H1 (cell line): ENCODE data around the gene STEEP1. TPM values are rescaled to one million over a fixed set of nuclear protein-coding genes. Genes with fewer than 3 reads are reported as not detected.

Source experiments
- CTCF ChIA-PET: fragments of 300-600 bp; sonication (Branson Sonifier 250); formaldehyde crosslinking; loops from one replicate; lab custom pipeline; 2021; ENCODE audit not compliant: partially characterized antibody; lab: Charles Lee
- POLR2A ChIA-PET: fragments of 300-600 bp; sonication (Branson Sonifier 250); formaldehyde crosslinking; loops from one replicate; lab custom pipeline; 2021; ENCODE audit warnings: inconsistent platforms; ENCODE audit not compliant: partially characterized antibody; lab: Charles Lee
- DNase-seq, 2 experiments: peaks; one replicate each; pipeline versions ENCODE4 v3.0.0 to v3.0.0-alpha.2; 2010 to 2022; ENCODE audit warnings: low spot score in 2 of 2, low read depth in 1 of 2, mixed read lengths in 1 of 2
- FAIRE-seq: peaks from 2 replicates; lab custom pipeline; 2011; peaks lifted over from hg19 to GRCh38; lab: Jason Lieb, UNC
- H2AFZ ChIP-seq: 2 replicates; pipeline ENCODE4 v1.8.1; 2012; ENCODE audit warnings: low read length, inconsistent platforms
- H2AK5ac ChIP-seq: 2 replicates; pipeline ENCODE4 v1.6.1; 2013; ENCODE audit warnings: low read depth, low read length
- H2BK120ac ChIP-seq: replicated peaks from 2 replicates; pipeline ENCODE3; 2013; ENCODE audit warnings: low read depth, low read length, inconsistent platforms
- H2BK12ac ChIP-seq: 2 replicates; pipeline ENCODE4 v1.6.1; 2013; ENCODE audit warnings: low read depth, low read length
- H2BK15ac ChIP-seq: 2 replicates; pipeline ENCODE4 v1.6.1; 2013; ENCODE audit warnings: low read length
- H2BK20ac ChIP-seq: 2 replicates; pipeline ENCODE4 v1.6.1; 2013; ENCODE audit warnings: low read length
- H2BK5ac ChIP-seq: 2 replicates; pipeline ENCODE4 v1.6.1; 2013; ENCODE audit warnings: low read depth, low read length
- H3K14ac ChIP-seq: 2 replicates; pipeline ENCODE4 v1.6.1; 2013; ENCODE audit warnings: inconsistent platforms; ENCODE audit not compliant: insufficient read length
- H3K18ac ChIP-seq: 2 replicates; pipeline ENCODE4 v1.6.1; 2013; ENCODE audit warnings: low read length; ENCODE audit errors: extremely low read depth
- H3K23ac ChIP-seq: 2 replicates; pipeline ENCODE4 v1.6.1; 2013; ENCODE audit warnings: inconsistent platforms; ENCODE audit not compliant: insufficient read length
- H3K23me2 ChIP-seq: 2 replicates; pipeline ENCODE4 v1.6.1; 2013; ENCODE audit warnings: low read depth, low read length
- H3K27ac ChIP-seq: 2 replicates; pipeline ENCODE4 v1.6.1; 2011; ENCODE audit warnings: low read depth, low read length, inconsistent platforms
- H3K27me3 ChIP-seq, 4 experiments: replicated peaks in 1 of 4; 1 replicate in 1 of 4; 2 replicates in 3 of 4; pipeline versions ENCODE4 v1.6.1 to v1.8.1; 2011 to 2013; ENCODE audit warnings: low read length in 3 of 4, mild to moderate bottlenecking in 3 of 4, inconsistent platforms in 2 of 4, mixed read lengths in 2 of 4, moderate library complexity in 1 of 4; ENCODE audit not compliant: control insufficient read depth in 3 of 4, insufficient read depth in 3 of 4; ENCODE audit errors: extremely low read depth in 1 of 4
- H3K36me3 ChIP-seq, 4 experiments: 2 replicates each; pipeline versions ENCODE4 v1.6.1 to v1.8.1; 2011 to 2013; ENCODE audit warnings: mild to moderate bottlenecking in 4 of 4, low read length in 3 of 4, moderate library complexity in 2 of 4, control low read depth in 1 of 4, inconsistent platforms in 1 of 4; ENCODE audit not compliant: insufficient read depth in 4 of 4, control insufficient read depth in 2 of 4
- H3K4ac ChIP-seq: replicated peaks from 2 replicates; pipeline ENCODE3; 2013; ENCODE audit warnings: low read length, low read depth, mixed read lengths, inconsistent platforms; ENCODE audit not compliant: insufficient read length
- H3K4me1 ChIP-seq, 4 experiments: replicated peaks in 1 of 4; 1 replicate in 1 of 4; 2 replicates in 3 of 4; pipeline versions ENCODE4 v1.6.1 to v1.8.1; 2011 to 2013; ENCODE audit warnings: low read length in 3 of 4, inconsistent platforms in 2 of 4, mixed read lengths in 1 of 4; ENCODE audit not compliant: insufficient read depth in 4 of 4, control insufficient read depth in 3 of 4
- H3K4me2 ChIP-seq, 2 experiments: 2 replicates each; pipeline versions ENCODE4 v1.6.1 to v1.8.1; 2011 to 2013; ENCODE audit warnings: low read depth in 2 of 2, low read length in 2 of 2, control low read depth in 1 of 2, inconsistent platforms in 1 of 2, mild to moderate bottlenecking in 1 of 2; ENCODE audit not compliant: insufficient read depth in 1 of 2
- H3K4me3 ChIP-seq, 4 experiments: fragments of 200-600, 300-600 bp in 1 of 4; sonication (generic), shearing (Covaris generic), sonication (Bioruptor Twin) in 1 of 4; 2 replicates each; pipeline versions ENCODE4 v1.5.1 to v1.8.1; 2011 to 2016; ENCODE audit warnings: low read length in 4 of 4, low read depth in 3 of 4, control low read depth in 2 of 4, inconsistent platforms in 2 of 4, mild to moderate bottlenecking in 2 of 4, mixed read lengths in 1 of 4, moderate library complexity in 1 of 4; ENCODE audit not compliant: insufficient read depth in 2 of 4; ENCODE audit errors: extremely low read depth in 1 of 4
- H3K56ac ChIP-seq: replicated peaks from 2 replicates; pipeline ENCODE3; 2013; ENCODE audit warnings: low read depth, mild to moderate bottlenecking, mixed read lengths, low read length, inconsistent platforms; ENCODE audit not compliant: insufficient read length
- H3K79me1 ChIP-seq: 2 replicates; pipeline ENCODE4 v1.6.1; 2013; ENCODE audit warnings: low read depth, low read length, control low read depth
- H3K79me2 ChIP-seq, 2 experiments: 2 replicates each; pipeline versions ENCODE4 v1.6.1 to v1.8.1; 2012 to 2013; ENCODE audit warnings: low read length in 2 of 2, mild to moderate bottlenecking in 2 of 2, inconsistent platforms in 1 of 2; ENCODE audit not compliant: insufficient read depth in 2 of 2, control insufficient read depth in 1 of 2
- H3K9ac ChIP-seq, 4 experiments: replicated peaks in 1 of 4; 1 replicate in 1 of 4; 2 replicates in 3 of 4; pipeline versions ENCODE4 v1.6.1 to v1.8.1; 2011 to 2013; ENCODE audit warnings: low read depth in 3 of 4, low read length in 3 of 4, control low read depth in 2 of 4, mild to moderate bottlenecking in 2 of 4, moderate library complexity in 2 of 4, inconsistent platforms in 1 of 4; ENCODE audit errors: extremely low read depth in 1 of 4
- H3K9me3 ChIP-seq, 2 experiments: 2 replicates each; pipeline versions ENCODE4 v1.6.1 to v1.8.1; 2012 to 2013; ENCODE audit warnings: mild to moderate bottlenecking in 2 of 2, moderate library complexity in 2 of 2, control low read depth in 1 of 2, inconsistent platforms in 1 of 2, low read depth in 1 of 2, low read length in 1 of 2, mixed read lengths in 1 of 2; ENCODE audit not compliant: insufficient read depth in 2 of 2
- H4K20me1 ChIP-seq, 2 experiments: replicated peaks in 1 of 2; 2 replicates each; pipeline versions ENCODE3 to v1.8.1; 2011 to 2013; ENCODE audit warnings: inconsistent platforms in 2 of 2, low read length in 2 of 2, mild to moderate bottlenecking in 1 of 2; ENCODE audit not compliant: insufficient read depth in 2 of 2, control insufficient read depth in 1 of 2
- H4K5ac ChIP-seq: 2 replicates; pipeline ENCODE4 v1.6.1; 2013; ENCODE audit warnings: low read length, low read depth, mixed read lengths, inconsistent platforms; ENCODE audit not compliant: insufficient read length
- H4K8ac ChIP-seq: 2 replicates; pipeline ENCODE4 v1.8.0; 2013; ENCODE audit warnings: mild to moderate bottlenecking, moderate library complexity, low read length, inconsistent platforms; ENCODE audit not compliant: insufficient read depth; ENCODE audit errors: extremely low read depth
- H4K91ac ChIP-seq: replicated peaks from 2 replicates; pipeline ENCODE3; 2013; ENCODE audit warnings: low read length, mixed read lengths, inconsistent platforms; ENCODE audit not compliant: insufficient read length
- ATF2 ChIP-seq: IDR thresholded peaks from 2 replicates; pipeline ENCODE4 v1.6.1; 2012; ENCODE audit warnings: low read length, inconsistent platforms
- CBX8 ChIP-seq: fragments of 300-800, 300-1000 bp; sonication (generic); IDR thresholded peaks from 2 replicates; pipeline ENCODE4 v1.7.1; 2016; ENCODE audit warnings: low read depth, low read length, borderline replicate concordance
- CEBPB ChIP-seq: IDR thresholded peaks from 2 replicates; pipeline ENCODE4 v1.6.1; 2012; ENCODE audit warnings: low read depth, low read length
- CHD2 ChIP-seq: IDR thresholded peaks from 2 replicates; pipeline ENCODE4 v1.6.1; 2012; ENCODE audit warnings: low read length, improper control_type of control experiment
- HDAC2 ChIP-seq, 2 experiments: fragments of 300-600 bp in 1 of 2; sonication (generic) in 1 of 2; IDR thresholded peaks; 2 replicates each; pipeline ENCODE4 v1.6.1; 2011 to 2012; ENCODE audit warnings: low read depth in 2 of 2, low read length in 2 of 2, mild to moderate bottlenecking in 2 of 2, moderate library complexity in 2 of 2, borderline replicate concordance in 1 of 2, inconsistent platforms in 1 of 2
- KDM4A ChIP-seq: IDR thresholded peaks from one replicate; pipeline ENCODE4 v1.7.1; 2012; ENCODE audit warnings: low read depth, mild to moderate bottlenecking, moderate library complexity, low read length, inconsistent platforms; ENCODE audit not compliant: severe bottlenecking
- MAX ChIP-seq: IDR thresholded peaks from 2 replicates; pipeline ENCODE4 v1.6.1; 2012; ENCODE audit warnings: inconsistent platforms
- SP1 ChIP-seq: IDR thresholded peaks from 2 replicates; pipeline ENCODE4 v1.6.1; 2011; ENCODE audit warnings: low read depth, low read length
- SUZ12 ChIP-seq: fragments of 200-600 bp; sonication (generic); IDR thresholded peaks from 2 replicates; pipeline ENCODE4 v1.6.1; 2012; ENCODE audit warnings: mild to moderate bottlenecking, inconsistent platforms, low read length, moderate library complexity, mixed read lengths
- TEAD4 ChIP-seq: IDR thresholded peaks from 2 replicates; pipeline ENCODE4 v1.6.1; 2012; ENCODE audit warnings: low read depth, low read length, inconsistent platforms, mixed read lengths
- YY1 ChIP-seq: IDR thresholded peaks from 2 replicates; pipeline ENCODE4 v1.6.1; 2011; ENCODE audit warnings: low read depth, mild to moderate bottlenecking, low read length
- WGBS, 2 experiments: shearing (Covaris generic) in 1 of 2; methylation state at CpG; one replicate each; pipeline versions ENCODE4 v1.1.6 to v1.1.7; 2013 to 2015; ENCODE audit warnings: low lambda C conversion rate in 2 of 2, mixed read lengths in 2 of 2, inconsistent platforms in 1 of 2, low coverage in 1 of 2, missing lambda C conversion rate in 1 of 2; ENCODE audit not compliant: insufficient replicate concordance in 2 of 2, insufficient coverage in 1 of 2, insufficient read length in 1 of 2; ENCODE audit errors: extremely low coverage in 1 of 2, missing lambda C conversion rate in 1 of 2; 5-methylcytosine and 5-hydroxymethylcytosine counted together
- polyA plus RNA-seq, 7 experiments: library from polyadenylated mRNA; depleted of rRNA in 3 of 7; stranded (reverse) in 5 of 7; unstranded in 2 of 7; fragments of >200 nt in 5 of 7; fragments of 200-250 nt in 2 of 7; gene quantifications; 1 replicate in 5 of 7; 2 replicates in 1 of 7; 4 replicates in 1 of 7; pipeline versions ENCODE4 v1.2.1 to v1.2.3, GENCODE V29; 2011 to 2013; ENCODE audit warnings: missing spikeins in 2 of 7, mixed read lengths in 2 of 7
- total RNA-seq: library from RNA; stranded (reverse); fragmentation: NEBNext Ultra II Directional; extraction: Animal tissue kit (Norgen Biotek cat#: 25700); gene quantifications from 2 replicates; pipeline ENCODE4 v1.2.1, GENCODE V29; 2021

The STEEP1 gene
- total and polyA plus RNA-seq, 2 of the 8 experiments (the other 6 are each of a cell fraction or from before 2014, with no cell fraction given) = 9.2 to 29.7 TPM

GRCh38 chrX:119501511-119502148 is 63.6 kb downstream of the STEEP1 start:
- no peak overlapping the region for H3K4ac ChIP-seq
- H3K9me3 ChIP-seq = no peaks in the 10 kb centered on the region
- no peak overlapping the region for H4K5ac ChIP-seq
- H4K20me1 ChIP-seq = no peaks in the 10 kb centered on the region
- no peak overlapping the region for H2BK5ac ChIP-seq
- H2AFZ ChIP-seq = no peak overlapping the region
- H3K9ac ChIP-seq = no peak overlapping the region
- WGBS, 2 experiments = 86% methylated on average over 4 of the region's 7 CpGs; no CpG with 5 or more reads in 1 of the 2 experiments
- no peak overlapping the region for H3K18ac ChIP-seq
- H3K79me1 ChIP-seq = no peaks in the 10 kb centered on the region
- no peak overlapping the region for H4K91ac ChIP-seq
- no peak overlapping the region for H3K4me2 ChIP-seq
- H3K56ac ChIP-seq = no peak overlapping the region
- no peak overlapping the region for H3K14ac ChIP-seq
- no peaks in the 10 kb centered on the region for H3K23me2 ChIP-seq
- no peak for FAIRE-seq
- H2BK120ac ChIP-seq = no peak overlapping the region
- no peak overlapping the region for H3K4me3 ChIP-seq
- no peak overlapping the region for H2BK20ac ChIP-seq
- no peaks in the 10 kb centered on the region for H3K36me3 ChIP-seq
- CTCF ChIA-PET = interaction anchor here (1.4 to 1.9 kb wide), 3 partner anchors 10 to 11 kb away, joined by 5 to 8 read pairs (median 7); no protein-coding TSS in a partner anchor
- H3K4me1 ChIP-seq = peaks cover 0 to 2% (median 0%) of the 10 kb centered on the region in 4 experiments; a peak in 1 of 7 replicates
- H3K27me3 ChIP-seq = no peaks in the 10 kb centered on the region
- H4K8ac ChIP-seq = no peak overlapping the region
- no peak overlapping the region for H3K23ac ChIP-seq
- H3K27ac ChIP-seq = no peak overlapping the region
- POLR2A ChIA-PET = no interaction called here
- H2BK15ac ChIP-seq = no peak overlapping the region
- no peak overlapping the region for H2AK5ac ChIP-seq
- no peaks in the 10 kb centered on the region for H3K79me2 ChIP-seq
- DNase-seq = no peak
- no peak overlapping the region for H2BK12ac ChIP-seq
- no peak for TF ChIP-seq SUZ12
- TF ChIP-seq MAX = no peak
- no peak for TF ChIP-seq CBX8
- no peak for TF ChIP-seq ATF2
- TF ChIP-seq CHD2 = no peak
- TF ChIP-seq KDM4A = no peak
- no peak for TF ChIP-seq HDAC2 (IDR thresholded peaks at IDR 0.05; ENCODE audit: borderline replicate concordance in 1 of 2, low read depth in 2 of 2, low read length in 2 of 2)
- TF ChIP-seq YY1 = no peak
- TF ChIP-seq SP1 = no peak
- TF ChIP-seq TEAD4 = no peak
- TF ChIP-seq CEBPB = no peak
